Esophagus muscularis mucosa (tissue), 4 donors: ENCODE results near the gene ALDH5A1. TPM values are rescaled to one million over a fixed set of nuclear protein-coding genes. Genes with fewer than 3 reads are reported as not detected.

Source experiments
- DNase-seq: peaks from one replicate; pipeline ENCODE4 v3.0.0-alpha.2; 2017; ENCODE audit errors: extremely low spot score
- H3K27ac ChIP-seq, 4 donors: fragments of 200-600 bp; sonication (generic); replicated peaks in 1 of 4; 1 replicate in 3 of 4; 2 replicates in 1 of 4; pipeline ENCODE4 v1.5.1; 2016 to 2019; ENCODE audit warnings: mild to moderate bottlenecking in 1 of 4
- H3K27me3 ChIP-seq, 4 donors: fragments of 200-600 bp; sonication (generic); one replicate each; pipeline versions ENCODE4 v1.5.1 to v1.6.0; 2016 to 2019
- H3K36me3 ChIP-seq, 4 donors: fragments of 200-600 bp; sonication (generic); one replicate each; pipeline ENCODE4 v1.5.1; 2016 to 2019
- H3K4me1 ChIP-seq, 4 donors: fragments of 200-600 bp; sonication (generic); one replicate each; pipeline ENCODE4 v1.5.1; 2016 to 2019
- H3K4me3 ChIP-seq, 4 donors: fragments of 200-600 bp; sonication (generic); 1 replicate in 2 of 4; 2 replicates in 2 of 4; pipeline ENCODE4 v1.5.1; 2016 to 2019; ENCODE audit warnings: mild to moderate bottlenecking in 4 of 4, moderate library complexity in 1 of 4
- H3K9me3 ChIP-seq, 4 donors: fragments of 200-600 bp; sonication (generic); 1 replicate in 3 of 4; 2 replicates in 1 of 4; pipeline ENCODE4 v1.5.1; 2016 to 2019
- EP300 ChIP-seq: sonication (generic); formaldehyde crosslinking; IDR thresholded peaks from one replicate; pipeline ENCODE4 v1.6.1; 2017; ENCODE audit warnings: antibody characterized with exemption
- POLR2A ChIP-seq: fragments of 450-650 bp; IDR thresholded peaks from one replicate; pipeline ENCODE4 v1.6.1; 2017; ENCODE audit warnings: antibody characterized with exemption, moderate library complexity, mild to moderate bottlenecking, low read depth
- POLR2AphosphoS5 ChIP-seq, 2 donors: sonication (generic); formaldehyde crosslinking; IDR thresholded peaks; one replicate each; pipeline ENCODE4 v1.6.1; 2017; ENCODE audit warnings: antibody characterized with exemption in 2 of 2
- WGBS: methylation state at CpG from one replicate; pipeline ENCODE4 v1.1.5; 2018; 5-methylcytosine and 5-hydroxymethylcytosine counted together
- intact Hi-C: fragments of 100-400 bp; cut with DNase I; formaldehyde crosslinking; loops from one replicate; pipeline ENCODE4 v1.15.1; 2023
- total RNA-seq, 4 donors: library from RNA; depleted of rRNA; stranded (reverse); fragments of >200 nt; gene quantifications; one replicate each; pipeline versions ENCODE4 v1.1.0 to v1.2.1, GENCODE V29; 2016
- TF ChIP-seq, protein P1 (sequence below), 3 experiments: fragments of 200-600 bp in 2 of 3; fragments of 450-650 bp in 1 of 3; sonication (generic) in 2 of 3; IDR thresholded peaks; one replicate each; pipeline ENCODE4 v1.5.1; 2017 to 2019; ENCODE audit warnings: antibody characterized with exemption in 3 of 3, mild to moderate bottlenecking in 2 of 3, moderate library complexity in 1 of 3

The ALDH5A1 gene
- total RNA-seq, 4 donors from 2014 or later, result 2.5 to 3.5 (median 3.3) TPM

DNA sequence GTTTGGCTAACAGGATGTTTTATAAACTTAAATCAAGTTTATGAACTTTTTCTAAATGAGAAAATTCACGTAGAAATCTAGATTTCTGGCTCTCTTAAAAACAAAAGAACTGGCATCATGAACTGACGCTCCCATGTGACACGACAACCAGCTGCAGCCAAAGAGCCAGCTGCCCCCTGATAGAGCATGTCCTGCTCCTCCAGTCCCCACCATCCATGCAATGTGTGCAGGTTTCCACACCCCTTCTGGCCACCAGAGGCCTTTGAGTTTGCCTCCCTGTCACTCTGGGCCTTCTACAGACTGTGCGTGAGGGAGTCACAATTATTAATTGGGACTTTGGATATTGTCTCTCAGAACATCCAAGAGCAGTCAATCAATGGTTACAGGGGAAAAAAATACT lies 3.8 kb upstream of the ALDH5A1 start:
- Histone ChIP-seq H3K9me3 (no peaks in the 10 kb centered on the region), H3K27me3 (no peaks in the 10 kb centered on the region), H3K27ac (no peak overlapping the region), H3K4me3 (no peak overlapping the region), H3K4me1 (peaks cover 3 to 21% (median 16%) of the 10 kb centered on the region in 4 donors), H3K36me3 (no peaks in the 10 kb centered on the region)
- no peak for DNase-seq
- TF ChIP-seq POLR2AphosphoS5 (IDR thresholded peaks at IDR 0.05) (no peak), POLR2A (no peak), EP300 (no peak)
- TF ChIP-seq, protein P1, sequence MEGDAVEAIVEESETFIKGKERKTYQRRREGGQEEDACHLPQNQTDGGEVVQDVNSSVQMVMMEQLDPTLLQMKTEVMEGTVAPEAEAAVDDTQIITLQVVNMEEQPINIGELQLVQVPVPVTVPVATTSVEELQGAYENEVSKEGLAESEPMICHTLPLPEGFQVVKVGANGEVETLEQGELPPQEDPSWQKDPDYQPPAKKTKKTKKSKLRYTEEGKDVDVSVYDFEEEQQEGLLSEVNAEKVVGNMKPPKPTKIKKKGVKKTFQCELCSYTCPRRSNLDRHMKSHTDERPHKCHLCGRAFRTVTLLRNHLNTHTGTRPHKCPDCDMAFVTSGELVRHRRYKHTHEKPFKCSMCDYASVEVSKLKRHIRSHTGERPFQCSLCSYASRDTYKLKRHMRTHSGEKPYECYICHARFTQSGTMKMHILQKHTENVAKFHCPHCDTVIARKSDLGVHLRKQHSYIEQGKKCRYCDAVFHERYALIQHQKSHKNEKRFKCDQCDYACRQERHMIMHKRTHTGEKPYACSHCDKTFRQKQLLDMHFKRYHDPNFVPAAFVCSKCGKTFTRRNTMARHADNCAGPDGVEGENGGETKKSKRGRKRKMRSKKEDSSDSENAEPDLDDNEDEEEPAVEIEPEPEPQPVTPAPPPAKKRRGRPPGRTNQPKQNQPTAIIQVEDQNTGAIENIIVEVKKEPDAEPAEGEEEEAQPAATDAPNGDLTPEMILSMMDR (IDR thresholded peaks at IDR 0.05), result no peak
- intact Hi-C loops, result no loop called here
- 92% methylated on average over 4 of the region's 4 CpGs for WGBS

DNA sequence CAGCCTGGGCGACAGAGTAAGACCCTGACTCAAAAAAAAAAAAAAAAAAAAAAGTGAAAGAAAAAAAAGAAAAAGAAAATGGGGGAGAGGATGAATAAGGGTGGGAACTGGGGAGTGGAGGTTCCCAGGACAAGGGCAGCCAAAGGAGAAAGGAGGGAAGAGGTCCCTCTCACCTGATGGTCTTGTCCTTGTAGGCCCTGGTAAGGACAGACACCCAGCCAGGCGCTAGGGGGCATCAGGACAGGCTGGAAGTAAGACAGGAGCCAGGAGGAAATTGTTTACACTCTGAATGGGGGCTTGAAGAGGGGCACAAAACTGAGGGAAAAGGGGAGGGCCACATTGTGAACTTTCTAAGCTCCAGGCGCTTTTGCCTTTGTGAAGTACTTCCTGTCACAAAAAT lies 2.3 kb upstream of the ALDH5A1 start:
- Histone ChIP-seq H3K4me1 (peaks cover 3 to 27% (median 21%) of the 10 kb centered on the region in 4 donors), H3K4me3 (no peak overlapping the region), H3K36me3 (peaks cover 0 to 4% (median 0%) of the 10 kb centered on the region in 4 donors), H3K9me3 (peaks cover 0 to 3% (median 0%) of the 10 kb centered on the region in 4 donors), H3K27me3 (no peaks in the 10 kb centered on the region), H3K27ac (no peak overlapping the region)
- TF ChIP-seq POLR2A, result no peak
- TF ChIP-seq EP300, result no peak
- TF ChIP-seq, protein P1 (IDR thresholded peaks at IDR 0.05), result no peak
- no peak for TF ChIP-seq POLR2AphosphoS5 (IDR thresholded peaks at IDR 0.05)
- intact Hi-C loops, result no loop called here
- DNase-seq, result no peak
- WGBS, result 83% methylated on average over 3 of the region's 3 CpGs

DNA sequence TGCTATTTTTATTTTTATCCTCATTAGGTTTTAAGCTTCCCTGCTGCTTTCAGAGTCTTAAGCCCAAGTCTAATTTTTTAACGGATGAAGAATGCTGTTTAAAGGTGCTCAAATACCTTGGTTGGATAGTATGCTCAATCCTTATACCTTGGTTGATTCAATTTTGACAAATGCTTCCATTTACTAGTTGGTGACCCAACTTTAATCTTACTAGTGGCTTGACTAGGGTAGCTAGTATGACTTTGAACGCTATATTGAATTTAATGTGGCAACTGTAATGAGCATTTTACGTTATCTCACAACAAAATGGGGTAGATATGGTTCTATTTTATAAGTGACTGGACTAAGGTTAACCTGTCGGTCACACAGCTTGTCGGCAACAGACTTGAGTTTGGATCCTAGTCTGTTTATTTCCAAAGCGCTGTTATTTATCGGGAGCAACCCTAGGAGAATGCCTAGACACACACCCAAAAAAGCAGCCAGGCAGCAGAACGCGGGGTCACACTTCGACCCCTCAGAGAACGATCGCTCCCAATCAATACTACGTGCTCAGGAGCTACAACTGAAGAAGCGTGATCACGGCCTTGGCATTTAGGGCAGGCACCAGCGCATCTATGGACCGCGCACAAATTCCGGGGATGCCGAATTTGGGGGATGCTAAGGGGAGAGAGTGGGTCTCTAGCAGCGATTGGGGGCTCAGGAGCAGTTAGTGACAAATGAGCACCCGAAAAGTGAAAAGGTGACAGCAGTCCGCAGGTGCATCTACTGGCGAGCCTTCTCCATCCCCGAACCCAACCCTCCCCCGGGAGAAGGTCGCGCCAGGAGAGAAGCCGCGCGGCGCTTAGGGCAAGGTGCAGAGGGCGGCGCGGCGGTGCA lies 586 bp upstream of the ALDH5A1 start:
- H3K4me1 ChIP-seq, result peaks cover 3 to 27% (median 21%) of the 10 kb centered on the region in 4 donors
- peaks cover 0 to 4% (median 0%) of the 10 kb centered on the region in 4 donors for H3K36me3 ChIP-seq
- 20% methylated on average over 22 of the region's 36 CpGs for WGBS
- DNase-seq, result no peak
- no peak for TF ChIP-seq POLR2AphosphoS5 (IDR thresholded peaks at IDR 0.05)
- TF ChIP-seq, protein P1 (IDR thresholded peaks at IDR 0.05), result peak in 1 of 3 experiments; percentile 20
- peaks cover 0 to 3% (median 0%) of the 10 kb centered on the region in 4 donors for H3K9me3 ChIP-seq
- H3K4me3 ChIP-seq, result peak overlapping the region; percentile 61 to 82 (median 71)
- intact Hi-C loops, result no loop called here
- H3K27ac ChIP-seq, result peak overlapping the region; percentile 78 to 86 (median 83)
- no peaks in the 10 kb centered on the region for H3K27me3 ChIP-seq

DNA sequence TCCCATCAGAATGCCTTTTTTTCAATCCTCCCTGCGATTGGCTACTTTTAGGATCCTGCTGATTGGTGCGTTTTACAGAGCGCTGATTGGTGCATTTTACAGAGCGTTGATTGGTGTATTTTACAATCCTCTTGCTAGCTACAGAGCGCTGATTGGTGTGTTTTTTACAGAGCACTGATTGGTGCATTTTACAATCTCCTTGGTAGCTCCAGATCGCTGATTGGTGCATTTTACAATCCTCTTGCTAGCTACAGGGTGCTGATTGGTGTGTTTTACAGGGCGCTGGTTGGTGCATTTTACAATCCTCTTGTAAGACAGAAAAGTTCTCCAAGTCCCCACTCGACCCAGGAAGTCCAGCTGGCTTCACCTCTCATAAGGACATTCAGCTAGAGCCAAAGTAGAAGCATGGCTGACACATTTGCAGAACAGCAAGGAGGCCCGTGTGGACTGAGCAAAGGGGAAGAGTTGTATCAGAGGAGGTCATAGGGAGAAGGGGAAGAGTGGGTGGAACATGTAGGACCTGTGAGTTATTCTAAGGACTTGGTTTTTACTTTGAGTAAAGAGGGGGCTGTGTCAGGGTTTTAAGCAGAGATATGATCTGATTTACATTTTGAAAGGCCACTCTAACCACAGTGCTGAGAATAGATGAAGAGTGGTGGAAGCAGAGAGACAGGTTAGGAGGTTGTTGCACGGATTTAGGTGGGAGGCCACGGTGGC lies 2.6 kb downstream of the ALDH5A1 start:
- H3K4me3 ChIP-seq, result no peak overlapping the region
- DNase-seq, result no peak
- TF ChIP-seq EP300 (no peak), POLR2AphosphoS5 (IDR thresholded peaks at IDR 0.05) (no peak), POLR2A (no peak)
- peaks cover 0 to 3% (median 0%) of the 10 kb centered on the region in 4 donors for H3K9me3 ChIP-seq
- peaks cover 0 to 9% (median 3%) of the 10 kb centered on the region in 4 donors for H3K36me3 ChIP-seq
- H3K27me3 ChIP-seq, result no peaks in the 10 kb centered on the region
- intact Hi-C loops, result no loop called here
- WGBS, result 97% methylated on average over 11 of the region's 11 CpGs
- H3K27ac ChIP-seq, result no peak overlapping the region
- H3K4me1 ChIP-seq, result peaks cover 3 to 27% (median 21%) of the 10 kb centered on the region in 4 donors

DNA sequence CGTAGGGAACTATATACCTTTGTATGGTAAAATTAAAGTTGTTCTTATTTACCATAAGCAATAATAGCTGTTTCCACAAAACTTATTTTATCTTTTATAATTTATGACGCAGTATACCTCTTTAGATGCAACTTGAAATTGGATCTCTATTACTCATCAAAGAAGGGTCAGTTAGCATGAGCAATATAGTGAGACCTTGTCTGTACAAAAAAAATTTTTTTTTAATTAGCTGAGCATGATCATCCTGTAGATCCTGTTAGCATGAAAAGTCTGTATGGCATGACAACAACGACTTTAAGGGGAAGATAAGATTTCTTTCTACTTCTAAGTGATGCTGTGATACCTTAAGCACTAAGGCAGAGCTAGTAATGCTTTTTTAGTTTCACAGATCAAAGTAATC lies 5.9 kb downstream of the ALDH5A1 start:
- intact Hi-C loops, result no loop called here
- no peaks in the 10 kb centered on the region for H3K27me3 ChIP-seq
- TF ChIP-seq EP300 (no peak), POLR2AphosphoS5 (IDR thresholded peaks at IDR 0.05) (no peak), POLR2A (no peak)
- TF ChIP-seq, protein P1 (IDR thresholded peaks at IDR 0.05), result no peak
- H3K36me3 ChIP-seq, result peaks cover 0 to 38% (median 27%) of the 10 kb centered on the region in 4 donors
- H3K27ac ChIP-seq, result no peak overlapping the region
- no peak overlapping the region for H3K4me3 ChIP-seq
- WGBS, result 92% methylated on average over 3 of the region's 3 CpGs
- no peak for DNase-seq
- H3K4me1 ChIP-seq, result peaks cover 1 to 9% (median 7%) of the 10 kb centered on the region in 4 donors
- peaks cover 0 to 3% (median 0%) of the 10 kb centered on the region in 4 donors for H3K9me3 ChIP-seq
